ENCODE results near the gene ANO4. TPM values are rescaled to one million over a fixed set of nuclear protein-coding genes. Genes with fewer than 3 reads are reported as not detected.
"Not testable (repeated sequence)": the region's sequence is repeated elsewhere in the genome, so short reads cannot be mapped to it uniquely, and the experiment has no call there.

Gene ANO4
- polyA plus RNA-seq, 1 donor = 0.78 TPM

DNA sequence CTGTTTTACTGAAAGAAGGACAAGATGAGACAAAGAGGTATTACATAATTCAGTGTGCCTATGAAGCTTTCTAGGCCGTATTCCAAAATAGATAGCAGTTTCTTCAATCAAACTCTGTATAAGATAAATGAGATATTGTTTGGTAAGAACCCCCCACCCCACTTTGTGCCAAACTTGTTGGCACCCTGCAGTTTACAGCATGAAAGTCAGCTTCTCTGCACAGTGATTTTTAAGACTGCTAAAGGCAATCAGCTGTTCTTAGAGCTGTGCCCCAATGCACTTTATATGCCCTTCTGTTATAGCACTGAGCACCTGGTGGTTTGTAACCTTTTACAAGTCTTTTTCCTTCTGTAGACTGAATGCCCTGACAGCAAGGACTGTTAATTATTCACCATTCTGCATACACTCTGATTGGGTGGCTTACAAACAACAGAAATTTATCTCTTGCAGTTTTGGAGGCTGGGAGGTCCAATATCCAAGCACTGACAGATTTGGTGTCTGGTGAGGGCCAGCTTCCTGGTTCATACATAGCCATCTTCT lies 76.7 kb downstream of the ANO4 start:
- no peak for DNase-seq (ENCODE audit: low read depth)

GRCh38 chr12:100875156-100875555 lies 80.6 kb downstream of the ANO4 start:
- no peak for DNase-seq (ENCODE audit: low read depth)

GRCh38 chr12:100875771-100876170 lies 81.2 kb downstream of the ANO4 start:
- no peak for DNase-seq (ENCODE audit: low read depth)

DNA sequence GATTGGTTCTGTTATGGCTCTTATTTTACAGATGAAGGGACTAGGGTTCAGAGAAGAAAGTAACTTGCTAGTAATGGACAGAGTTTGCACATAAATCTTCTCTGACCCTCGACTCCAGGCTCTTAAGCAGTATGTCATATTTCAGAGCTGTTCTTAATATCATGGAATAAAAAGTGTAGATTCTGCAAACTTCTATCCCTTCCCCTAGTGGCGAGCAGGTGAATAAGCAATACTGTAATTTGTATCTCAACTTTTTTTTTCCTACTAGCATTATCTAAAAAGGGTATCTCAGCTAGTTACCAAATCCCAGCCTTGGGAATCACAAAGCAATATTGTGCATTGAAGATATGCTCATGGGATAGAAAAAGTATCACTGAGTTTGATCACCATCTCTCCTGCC lies 83.2 kb downstream of the ANO4 start:
- DNase-seq (ENCODE audit: low read depth) = no peak

- no peak for DNase-seq (ENCODE audit: low read depth)
Observed at GRCh38 chr12:100895192-100895591, 100.6 kb downstream of the ANO4 start.

GRCh38 chr12:100896192-100896591 lies 101.6 kb downstream of the ANO4 start:
- DNase-seq (ENCODE audit: low read depth) = no peak

- no peak for DNase-seq (ENCODE audit: low read depth)
Observed at GRCh38 chr12:100897240-100897639, 102.7 kb downstream of the ANO4 start.

DNA sequence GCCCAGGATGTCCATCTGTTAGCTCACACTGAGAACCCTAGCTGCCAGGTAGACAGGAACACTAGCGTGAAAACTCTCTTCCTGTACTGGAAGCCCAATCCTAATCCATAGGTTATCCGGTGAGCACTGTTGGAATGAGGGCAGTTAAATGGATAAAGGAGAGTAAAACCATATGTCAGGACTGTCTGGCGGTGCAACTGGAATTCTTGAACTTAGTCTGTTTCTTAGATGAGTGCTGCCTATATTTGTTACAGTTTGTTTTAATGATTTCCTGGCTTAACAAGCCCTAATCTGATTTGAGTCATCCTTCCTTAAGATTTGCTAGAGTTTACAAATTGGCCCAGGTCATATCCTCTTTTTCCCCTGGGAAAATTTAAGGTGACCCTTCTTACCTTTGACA lies 104.7 kb downstream of the ANO4 start:
- DNase-seq (ENCODE audit: low read depth) = no peak

GRCh38 chr12:100900808-100901207 lies 106.2 kb downstream of the ANO4 start:
- DNase-seq (ENCODE audit: low read depth) = no peak

- DNase-seq (ENCODE audit: low read depth) = no peak
Observed at GRCh38 chr12:100901266-100901665, 106.7 kb downstream of the ANO4 start.

GRCh38 chr12:100904270-100904669 lies 109.7 kb downstream of the ANO4 start:
- no peak for DNase-seq (ENCODE audit: low read depth)

GRCh38 chr12:100908501-100908900 lies 113.9 kb downstream of the ANO4 start:
- DNase-seq (ENCODE audit: low read depth) = no peak

GRCh38 chr12:100913872-100914592 lies 119.5 kb downstream of the ANO4 start:
- no peak for DNase-seq (ENCODE audit: low read depth)

- DNase-seq (ENCODE audit: low read depth) = no peak
Observed at GRCh38 chr12:100919116-100919515, 124.5 kb downstream of the ANO4 start.

DNA sequence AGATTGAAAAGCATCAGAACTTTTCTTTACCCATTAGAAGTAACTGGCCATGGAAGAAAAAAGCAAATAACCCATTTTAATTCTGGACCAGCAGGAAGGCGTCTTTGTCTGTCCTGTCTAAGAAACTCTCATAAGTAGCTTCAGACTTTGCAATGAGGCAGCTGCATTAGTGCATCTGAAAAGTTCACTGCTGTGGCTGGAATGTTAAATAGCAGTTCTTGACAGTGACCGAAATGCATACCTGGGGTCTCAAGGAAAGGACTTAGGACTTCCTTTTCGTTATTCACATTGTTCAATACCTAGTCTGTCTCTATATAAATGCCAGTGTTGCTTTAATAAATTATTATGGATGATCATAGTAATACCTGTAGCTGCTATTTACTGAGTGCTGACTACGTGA lies 125.9 kb downstream of the ANO4 start:
- DNase-seq (ENCODE audit: low read depth) = no peak

- DNase-seq (ENCODE audit: low read depth) = no peak
Observed at GRCh38 chr12:100926669-100927248, 132.2 kb downstream of the ANO4 start.

DNA sequence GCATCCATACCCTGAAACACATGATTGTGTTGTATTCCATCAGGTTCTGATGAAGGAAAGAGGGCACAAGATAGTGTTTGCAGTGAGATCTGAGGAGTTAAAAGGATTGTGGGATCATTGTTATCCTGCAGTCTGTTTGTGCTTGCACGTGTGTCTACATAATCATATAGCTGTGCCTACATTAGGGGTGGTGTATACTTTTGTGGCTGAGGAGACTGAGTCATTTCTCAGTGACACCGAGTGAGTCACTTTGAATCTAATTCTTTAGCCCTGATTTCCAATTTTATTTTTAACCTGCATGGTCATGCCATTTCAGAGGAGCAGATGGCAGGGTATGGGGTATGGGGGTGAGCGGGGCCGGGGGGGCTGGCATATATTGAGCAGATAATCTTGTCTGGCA lies 133.2 kb downstream of the ANO4 start:
- no peak for DNase-seq (ENCODE audit: low read depth)

GRCh38 chr12:100932571-100932970 lies 138.0 kb downstream of the ANO4 start:
- DNase-seq (ENCODE audit: low read depth) = no peak

- DNase-seq (ENCODE audit: low read depth) = not testable (repeated sequence)
Observed at GRCh38 chr12:100933531-100933930, 139.0 kb downstream of the ANO4 start.

GRCh38 chr12:100935929-100936328 lies 141.4 kb downstream of the ANO4 start:
- DNase-seq (ENCODE audit: low read depth) = no peak

DNA sequence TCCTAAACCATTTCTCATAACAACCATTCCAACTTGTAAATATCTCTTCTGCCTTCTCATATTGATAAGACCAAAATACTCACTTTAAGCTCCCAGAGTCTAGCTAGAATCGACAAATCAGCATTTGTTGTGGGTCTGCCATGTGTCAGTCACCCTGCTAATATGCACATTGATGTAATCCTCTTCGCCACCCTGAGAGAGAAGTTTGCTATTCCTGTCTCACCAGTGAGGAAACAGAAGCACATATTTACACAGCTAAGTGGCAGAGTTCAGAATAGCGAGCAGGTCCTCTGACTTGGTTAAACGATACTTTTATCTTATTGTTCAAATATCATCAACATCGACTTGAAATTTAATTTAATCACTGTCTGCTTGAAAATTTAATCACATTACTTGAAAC lies 142.1 kb downstream of the ANO4 start:
- DNase-seq (ENCODE audit: low read depth) = no peak

- DNase-seq (ENCODE audit: low read depth) = no peak
Observed at GRCh38 chr12:100940503-100940902, 145.9 kb downstream of the ANO4 start.

DNA sequence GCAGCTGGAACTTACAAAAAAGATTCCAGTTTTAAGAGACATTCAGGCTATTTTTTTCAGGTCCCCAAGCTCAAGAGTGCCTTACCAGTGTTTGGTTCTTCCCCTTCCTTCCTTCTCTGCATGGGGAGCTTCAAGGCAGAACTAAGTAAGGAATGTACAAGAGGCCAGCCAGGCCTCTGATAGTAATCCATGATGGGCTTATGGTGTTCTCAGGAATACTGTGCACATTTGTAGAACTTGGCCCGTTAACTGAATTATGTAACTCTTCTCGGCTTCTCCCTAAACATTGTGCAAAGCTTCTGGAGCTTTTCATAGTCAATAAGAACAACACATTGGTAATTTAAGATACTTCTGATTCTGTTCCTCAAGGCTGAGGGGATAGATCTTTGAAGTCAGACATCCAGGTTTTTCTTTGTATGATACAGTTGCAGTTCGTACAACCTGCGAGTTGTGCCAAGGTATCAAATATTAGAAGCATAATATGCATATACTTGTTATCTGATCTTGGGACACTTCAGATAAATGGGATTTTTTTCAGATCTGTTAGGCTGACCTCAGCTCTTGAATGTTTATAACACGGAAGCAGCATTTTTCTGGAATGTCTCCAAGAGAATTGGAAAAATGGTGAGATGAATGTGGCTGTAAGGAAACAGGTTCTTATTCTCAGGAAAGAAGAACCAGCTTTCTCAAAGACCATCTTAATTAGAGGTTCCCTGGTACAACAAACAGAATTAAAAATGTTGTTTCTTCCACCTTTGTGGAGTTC lies 148.6 kb downstream of the ANO4 start:
- no peak for DNase-seq (ENCODE audit: low read depth)

Measured in forelimb muscle (tissue), 1 donor.